C4-2B (cell line): ENCODE results near the gene OXGR1.

Experiments used
- ZFX ChIP-seq: fragments of 450-650 bp; IDR thresholded peaks from 2 replicates; pipeline ENCODE4 v1.6.1; 2017
- TF ChIP-seq, protein P1 (sequence below): fragments of 450-650 bp; conservative IDR thresholded peaks from 2 replicates; pipeline ENCODE4 v1.5.1; 2017; ENCODE audit warnings: mild to moderate bottlenecking

- TF ChIP-seq, protein P1, sequence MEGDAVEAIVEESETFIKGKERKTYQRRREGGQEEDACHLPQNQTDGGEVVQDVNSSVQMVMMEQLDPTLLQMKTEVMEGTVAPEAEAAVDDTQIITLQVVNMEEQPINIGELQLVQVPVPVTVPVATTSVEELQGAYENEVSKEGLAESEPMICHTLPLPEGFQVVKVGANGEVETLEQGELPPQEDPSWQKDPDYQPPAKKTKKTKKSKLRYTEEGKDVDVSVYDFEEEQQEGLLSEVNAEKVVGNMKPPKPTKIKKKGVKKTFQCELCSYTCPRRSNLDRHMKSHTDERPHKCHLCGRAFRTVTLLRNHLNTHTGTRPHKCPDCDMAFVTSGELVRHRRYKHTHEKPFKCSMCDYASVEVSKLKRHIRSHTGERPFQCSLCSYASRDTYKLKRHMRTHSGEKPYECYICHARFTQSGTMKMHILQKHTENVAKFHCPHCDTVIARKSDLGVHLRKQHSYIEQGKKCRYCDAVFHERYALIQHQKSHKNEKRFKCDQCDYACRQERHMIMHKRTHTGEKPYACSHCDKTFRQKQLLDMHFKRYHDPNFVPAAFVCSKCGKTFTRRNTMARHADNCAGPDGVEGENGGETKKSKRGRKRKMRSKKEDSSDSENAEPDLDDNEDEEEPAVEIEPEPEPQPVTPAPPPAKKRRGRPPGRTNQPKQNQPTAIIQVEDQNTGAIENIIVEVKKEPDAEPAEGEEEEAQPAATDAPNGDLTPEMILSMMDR: no peak
- TF ChIP-seq ZFX: no peak
Measured at GRCh38 chr13:97000295-97000925, 6.1 kb upstream of the OXGR1 start.
